Dermis blood vessel endothelial cell (primary cell): ENCODE data around the gene PPP1R2. TPM values are rescaled to one million over a fixed set of nuclear protein-coding genes. Genes with fewer than 3 reads are reported as not detected.
A peak's percentile ranks its signal among the peaks of the same experiment; 100 is the strongest.
"Not testable (repeated sequence)": the region's sequence is repeated elsewhere in the genome, so short reads cannot be mapped to it uniquely, and the experiment has no call there.

ENCODE experiments used
- DNase-seq: peaks from one replicate; pipeline ENCODE4 v3.0.0; 2010
- total RNA-seq: library from RNA; depleted of rRNA; stranded (reverse); fragments of >200 nt; gene quantifications from 2 replicates; pipeline ENCODE4 v1.2.3, GENCODE V29; 2014

The PPP1R2 gene
- total RNA-seq, 1 donor from 2014 or later, result 139 TPM

DNA sequence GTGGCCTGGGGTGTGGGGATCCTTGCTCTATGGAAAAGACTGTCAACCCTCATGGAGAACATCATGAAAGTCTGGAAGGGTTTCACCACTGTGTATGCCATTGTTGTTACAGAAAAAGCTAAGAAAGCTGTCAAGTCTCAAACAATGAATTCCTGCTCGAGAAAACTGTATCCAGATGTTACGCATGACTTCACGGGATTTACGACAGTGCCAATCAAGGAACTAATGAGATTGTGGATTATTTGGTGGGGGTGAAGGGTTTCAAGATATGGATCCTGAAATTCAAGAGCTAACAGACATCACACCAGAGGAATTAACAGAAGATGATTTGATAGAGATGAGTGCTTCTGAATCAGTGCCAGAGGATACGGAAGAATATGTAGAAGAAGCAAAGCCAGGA, 7.8 kb downstream of the PPP1R2 start:
- no peak for DNase-seq

GRCh38 chr3:195532834-195533233, 10.3 kb downstream of the PPP1R2 start:
- DNase-seq, result no peak

GRCh38 chr3:195532345-195532744, 10.8 kb downstream of the PPP1R2 start:
- no peak for DNase-seq

DNA sequence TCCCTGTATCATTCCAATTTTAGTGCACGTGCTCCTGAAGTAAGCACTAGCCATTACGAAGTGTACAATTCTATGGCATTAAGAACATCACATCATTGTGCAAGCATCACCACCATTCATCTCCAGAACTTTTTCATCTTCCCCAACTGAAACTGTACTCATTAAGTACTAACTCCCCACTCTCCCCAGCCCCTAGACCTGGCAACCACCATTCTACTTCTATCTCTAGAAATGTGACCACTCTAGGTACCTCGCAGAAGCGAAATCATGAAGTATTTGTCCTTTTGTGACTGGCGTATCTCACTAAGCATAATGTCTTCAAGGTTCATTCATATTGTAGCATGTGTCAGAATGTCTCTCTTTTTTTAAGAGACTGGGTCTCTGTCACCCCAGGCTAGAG, 11.4 kb downstream of the PPP1R2 start:
- no peak for DNase-seq

- DNase-seq, result no peak
Observed at GRCh38 chr3:195526492-195526891, 16.6 kb downstream of the PPP1R2 start.

- no peak for DNase-seq
Observed at GRCh38 chr3:195524171-195524896, 18.8 kb downstream of the PPP1R2 start.

- peak; percentile 67 for DNase-seq
Observed at GRCh38 chr3:195522254-195523023, 20.7 kb downstream of the PPP1R2 start.

- no peak for DNase-seq
Observed at GRCh38 chr3:195517030-195517429, 26.1 kb downstream of the PPP1R2 start.

GRCh38 chr3:195514610-195515235, 28.4 kb downstream of the PPP1R2 start:
- not testable (repeated sequence) for DNase-seq

DNA sequence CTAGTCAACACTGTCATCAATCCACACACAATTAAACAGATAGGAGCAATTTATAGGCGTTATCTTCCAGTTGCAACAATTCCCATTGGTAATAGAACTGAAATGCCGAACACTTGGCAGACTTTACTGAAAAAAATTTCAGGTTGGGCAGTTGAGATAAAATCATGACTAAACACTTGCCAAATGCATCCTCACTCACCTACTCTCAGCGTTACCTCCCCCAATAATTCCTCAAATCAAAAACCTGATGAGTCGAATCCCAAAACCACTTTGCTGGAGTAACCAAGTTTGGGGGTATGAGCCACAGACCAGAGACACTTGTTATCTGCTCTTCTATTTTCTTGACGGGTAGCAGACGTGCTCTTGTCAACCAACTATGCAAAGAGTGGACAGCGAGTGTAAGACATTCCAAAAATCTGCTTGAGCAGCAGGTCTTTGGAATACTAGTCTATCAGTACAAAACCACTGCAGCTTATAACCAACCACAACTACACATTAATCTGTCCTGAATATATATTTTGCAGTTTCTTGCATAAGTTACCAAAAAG, 30.3 kb downstream of the PPP1R2 start:
- DNase-seq, result no peak

GRCh38 chr3:195511136-195511535, 32.0 kb downstream of the PPP1R2 start:
- DNase-seq, result no peak

DNA sequence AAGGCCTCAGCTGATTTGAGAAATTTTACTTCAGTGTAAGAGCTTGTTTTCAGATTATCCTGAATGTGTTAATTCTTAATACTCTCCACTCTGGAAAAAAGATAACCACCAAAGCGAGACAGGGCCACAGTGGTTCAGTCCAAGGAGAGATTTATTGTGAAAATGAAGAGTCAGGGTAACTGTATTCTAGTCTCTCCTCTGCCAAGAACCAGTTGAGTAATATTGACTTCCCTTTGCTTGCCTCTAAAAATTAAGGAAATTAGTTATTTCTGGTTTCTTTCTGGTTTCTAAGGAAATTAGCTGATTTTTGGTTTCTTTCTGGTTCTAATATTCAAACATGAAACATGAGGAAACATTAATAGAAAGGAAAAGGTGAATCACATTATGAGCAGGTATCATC, 34.9 kb downstream of the PPP1R2 start:
- no peak for DNase-seq

GRCh38 chr3:195475614-195476013, 67.5 kb downstream of the PPP1R2 start:
- no peak for DNase-seq

GRCh38 chr3:195475116-195475515, 68.0 kb downstream of the PPP1R2 start:
- DNase-seq, result not testable (repeated sequence)

DNA sequence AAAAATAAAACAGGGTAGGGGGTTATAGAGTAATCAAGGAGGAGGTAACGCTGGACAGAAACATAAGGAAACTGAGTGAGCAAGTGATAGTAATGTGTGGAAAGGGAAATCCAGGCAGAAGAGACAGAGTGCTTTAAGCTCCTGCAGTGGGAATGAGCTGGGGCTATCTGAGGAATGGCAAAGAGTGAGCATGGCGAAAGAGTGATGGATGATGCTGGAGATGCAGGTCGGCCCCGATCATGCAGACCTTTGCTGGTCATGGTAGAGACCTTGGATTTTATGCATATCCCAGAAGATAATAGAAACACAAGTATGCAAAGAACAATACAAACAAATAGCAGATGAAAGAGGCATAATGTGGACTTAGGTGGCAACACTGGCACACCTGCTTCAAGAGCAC, 74.3 kb downstream of the PPP1R2 start:
- DNase-seq, result no peak

GRCh38 chr3:195468391-195468776, 74.7 kb downstream of the PPP1R2 start:
- DNase-seq, result no peak

- no peak for DNase-seq
Observed at GRCh38 chr3:195467641-195468390, 75.3 kb downstream of the PPP1R2 start.

- DNase-seq, result no peak
Observed at GRCh38 chr3:195466251-195466650, 76.9 kb downstream of the PPP1R2 start.
